A549 (cell line): Measurements from ENCODE around the gene RELN. TPM values are rescaled to one million over a fixed set of nuclear protein-coding genes. Genes with fewer than 3 reads are reported as not detected.

Experiments used
- ATAC-seq, 2 experiments: fragments of 200-7000 bp in 1 of 2; fragments of >200 bp in 1 of 2; cut with Nextera tagmentation in 1 of 2; cut with Tn5 transposase in 1 of 2; 3 replicates each; pipeline versions ENCODE4 v1.8.0 to v1.9.1; 2018 to 2020; ENCODE audit warnings: mild to moderate bottlenecking in 1 of 2, moderate library complexity in 1 of 2
- CTCF ChIA-PET: fragments of 300-600 bp; sonication (Branson Sonifier 250); formaldehyde crosslinking; extraction: SDS; loops from one replicate; lab custom pipeline; 2021; ENCODE audit warnings: antibody characterized with exemption, inconsistent platforms; lab: Yijun Ruan, JAX
- POLR2A ChIA-PET: fragments of 350-600 bp; formaldehyde crosslinking; extraction: SDS; loops from one replicate; lab custom pipeline; 2021; ENCODE audit warnings: antibody characterized with exemption, inconsistent platforms; lab: Yijun Ruan, JAX
- DNase-seq, 2 experiments: peaks; one replicate each; pipeline versions ENCODE4 v3.0.0 to v3.0.0-alpha.2; 2011 to 2016; ENCODE audit warnings: low read depth in 1 of 2, low spot score in 1 of 2
- FAIRE-seq: peaks from 2 replicates; lab custom pipeline; 2011; peaks lifted over from hg19 to GRCh38; lab: Jason Lieb, UNC
- H3K27ac ChIP-seq, 2 experiments: fragments of >200 bp; sonication (Bioruptor Twin); formaldehyde crosslinking; 3 replicates each; pipeline ENCODE4 v1.5.1; 2016 to 2017
- H3K4me1 ChIP-seq: fragments of >200 bp; sonication (Bioruptor Twin); formaldehyde crosslinking; 3 replicates; pipeline ENCODE4 v1.6.1; 2016
- H3K4me2 ChIP-seq: fragments of >200 bp; sonication (Bioruptor Twin); formaldehyde crosslinking; 3 replicates; pipeline ENCODE4 v1.6.1; 2016
- H3K4me3 ChIP-seq: fragments of >200 bp; sonication (Bioruptor Twin); formaldehyde crosslinking; 3 replicates; pipeline ENCODE4 v1.5.1; 2016
- H3K9me3 ChIP-seq: fragments of >200 bp; sonication (Bioruptor Twin); formaldehyde crosslinking; 3 replicates; pipeline ENCODE4 v1.6.1; 2016
- CBX2 ChIP-seq: fragments of 200-600 bp; sonication (generic); IDR thresholded peaks from 2 replicates; pipeline ENCODE4 v1.6.1; 2016; ENCODE audit warnings: low read depth, mild to moderate bottlenecking, borderline replicate concordance
- CEBPB ChIP-seq, 2 experiments: fragments of >200 bp in 1 of 2; sonication (Bioruptor Twin) in 1 of 2; formaldehyde crosslinking in 1 of 2; IDR thresholded peaks; 2 replicates each; pipeline ENCODE4 v1.6.1; 2012 to 2016
- EP300 ChIP-seq, 2 experiments: fragments of >200 bp; sonication (Bioruptor Twin); formaldehyde crosslinking; IDR thresholded peaks; 2 replicates in 1 of 2; 3 replicates in 1 of 2; pipeline ENCODE4 v1.6.1; 2016 to 2017
- HDAC2 ChIP-seq: fragments of 200-600 bp; sonication (generic); IDR thresholded peaks from 2 replicates; pipeline ENCODE4 v1.6.1; 2016
- HOXA7 ChIP-seq: fragments of 250-450 bp; sonication (Bioruptor Pico); IDR thresholded peaks from 2 replicates; pipeline ENCODE4 v1.5.0; 2020; ENCODE audit warnings: mild to moderate bottlenecking, moderate library complexity
- JUNB ChIP-seq: fragments of >200 bp; sonication (Bioruptor Twin); formaldehyde crosslinking; IDR thresholded peaks from 2 replicates; pipeline ENCODE4 v1.6.1; 2016
- POLR2A ChIP-seq: IDR thresholded peaks from 2 replicates; pipeline ENCODE4 v1.6.1; 2012; ENCODE audit warnings: mild to moderate bottlenecking, low read length
- POLR2AphosphoS2 ChIP-seq: conservative IDR thresholded peaks from 2 replicates; pipeline ENCODE4 v1.6.1; 2012; ENCODE audit warnings: low read length, improper control_type of control experiment, inconsistent platforms
- SMC3 ChIP-seq: fragments of >200 bp; sonication (Bioruptor Twin); formaldehyde crosslinking; IDR thresholded peaks from 3 replicates; pipeline ENCODE4 v1.6.1; 2018; ENCODE audit warnings: inconsistent platforms
- TFCP2L1 ChIP-seq: fragments of 250-450 bp; sonication (Bioruptor Pico); IDR thresholded peaks from 2 replicates; pipeline ENCODE4 v1.5.0; 2021; ENCODE audit warnings: mild to moderate bottlenecking
- ZC3H11A ChIP-seq: fragments of 450-650 bp; IDR thresholded peaks from 2 replicates; pipeline ENCODE4 v1.6.1; 2014; ENCODE audit warnings: antibody characterized with exemption, mild to moderate bottlenecking
- ZFP36 ChIP-seq: fragments of 450-650 bp; IDR thresholded peaks from 2 replicates; pipeline ENCODE4 v1.6.1; 2014; ENCODE audit warnings: borderline replicate concordance; ENCODE audit not compliant: partially characterized antibody
- WGBS: methylation state at CpG from one replicate; pipeline ENCODE4 v1.1.6; 2017; ENCODE audit errors: missing lambda C conversion rate; 5-methylcytosine and 5-hydroxymethylcytosine counted together
- polyA plus RNA-seq, 4 experiments: library from polyadenylated mRNA; depleted of rRNA in 3 of 4; stranded (reverse); fragments of >200 nt; fragmentation: RNase III in 1 of 4; extraction: RNeasy Plus Mini Kit Qiagen cat#74134 plus additional on column Dnase treatment in 1 of 4; gene quantifications; 2 replicates in 3 of 4; 3 replicates in 1 of 4; pipeline ENCODE4 v1.2.3, GENCODE V29; 2011 to 2017
- TF ChIP-seq, protein P1 (sequence below): fragments of >200 bp; sonication (Bioruptor Twin); formaldehyde crosslinking; IDR thresholded peaks from 2 replicates; pipeline ENCODE4 v1.6.1; 2016
- TF ChIP-seq, protein P2 (sequence below): fragments of 150-350 bp; IDR thresholded peaks from 2 replicates; pipeline ENCODE4 v1.6.1; 2014; ENCODE audit warnings: low read depth, mild to moderate bottlenecking, low read length
- TF ChIP-seq, protein P3 (sequence below): fragments of 200-600 bp; sonication (generic); IDR thresholded peaks from 2 replicates; pipeline ENCODE4 v1.6.1; 2016; ENCODE audit warnings: antibody characterized with exemption, mild to moderate bottlenecking, moderate library complexity
- TF ChIP-seq, protein P4 (sequence below): fragments of 450-650 bp; IDR thresholded peaks from 2 replicates; pipeline ENCODE4 v1.6.1; 2014; ENCODE audit warnings: antibody characterized with exemption

The RELN gene
- polyA plus RNA-seq, 2 of the 4 experiments (the other 2 are of a cell fraction), result not detected

DNA sequence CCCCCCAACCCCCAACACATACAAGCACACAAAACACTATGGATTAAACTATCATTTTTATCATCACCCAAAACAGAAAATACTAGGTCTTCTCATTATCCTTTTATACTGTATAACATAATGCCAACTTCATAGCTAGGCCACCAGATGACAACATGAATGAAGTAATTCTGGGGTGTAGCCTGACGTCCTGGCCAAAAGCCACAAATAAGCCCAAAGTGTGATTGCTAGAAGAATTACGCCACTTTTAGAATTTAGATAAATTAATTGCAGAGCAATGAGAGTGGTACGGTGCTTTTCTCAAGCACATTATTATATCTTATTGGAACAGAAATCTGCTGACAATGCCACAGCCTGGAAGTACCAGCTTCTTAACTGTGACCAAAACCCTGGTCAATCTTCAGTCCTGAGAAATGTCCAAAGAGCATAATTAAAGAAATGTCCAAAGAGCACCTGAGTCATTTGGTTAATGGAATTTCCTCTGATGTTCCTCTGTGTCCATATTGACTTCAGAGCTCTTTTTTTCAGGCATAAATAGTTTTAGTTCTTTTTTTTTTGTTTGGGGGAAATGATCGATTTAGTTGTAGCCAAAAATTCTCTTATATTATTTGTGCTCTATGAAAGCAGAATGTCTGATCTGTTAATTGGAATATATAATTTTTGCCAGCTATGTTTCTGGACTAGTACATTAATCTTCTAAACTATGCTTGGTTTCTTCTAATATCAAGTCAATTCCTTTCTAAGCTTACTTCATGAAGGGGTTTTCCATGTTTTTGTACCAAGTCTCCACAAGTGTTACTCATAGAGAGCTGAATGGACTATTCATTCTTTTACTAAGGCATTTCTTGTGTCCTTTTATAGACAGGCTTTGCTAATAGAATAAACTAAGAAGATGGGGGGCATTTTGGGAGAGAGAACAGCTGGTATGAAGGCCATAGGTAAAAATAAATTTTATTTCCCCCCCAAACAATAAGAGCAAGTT lies 310.0 kb downstream of the RELN start:
- no peak for FAIRE-seq
- TF ChIP-seq POLR2AphosphoS2, result no peak
- no peak for TF ChIP-seq ZC3H11A
- no peak for TF ChIP-seq TFCP2L1 (CRISPR knock-in tag)
- no peak for TF ChIP-seq POLR2A
- no peak for TF ChIP-seq CBX2
- Histone ChIP-seq H3K4me1 (no peaks in the 10 kb centered on the region), H3K9me3 (no peaks in the 10 kb centered on the region), H3K27ac (no peak overlapping the region), H3K4me2 (no peak overlapping the region), H3K4me3 (no peak overlapping the region)
- CTCF ChIA-PET, result interaction anchor here (1.0 kb wide), 1 partner anchor 155 kb away, joined by 3 read pairs; no protein-coding TSS in a partner anchor
- DNase-seq, result no peak
- POLR2A ChIA-PET, result no interaction called here
- 56% methylated on average over 4 of the region's 4 CpGs for WGBS
- ATAC-seq, result no peak

DNA sequence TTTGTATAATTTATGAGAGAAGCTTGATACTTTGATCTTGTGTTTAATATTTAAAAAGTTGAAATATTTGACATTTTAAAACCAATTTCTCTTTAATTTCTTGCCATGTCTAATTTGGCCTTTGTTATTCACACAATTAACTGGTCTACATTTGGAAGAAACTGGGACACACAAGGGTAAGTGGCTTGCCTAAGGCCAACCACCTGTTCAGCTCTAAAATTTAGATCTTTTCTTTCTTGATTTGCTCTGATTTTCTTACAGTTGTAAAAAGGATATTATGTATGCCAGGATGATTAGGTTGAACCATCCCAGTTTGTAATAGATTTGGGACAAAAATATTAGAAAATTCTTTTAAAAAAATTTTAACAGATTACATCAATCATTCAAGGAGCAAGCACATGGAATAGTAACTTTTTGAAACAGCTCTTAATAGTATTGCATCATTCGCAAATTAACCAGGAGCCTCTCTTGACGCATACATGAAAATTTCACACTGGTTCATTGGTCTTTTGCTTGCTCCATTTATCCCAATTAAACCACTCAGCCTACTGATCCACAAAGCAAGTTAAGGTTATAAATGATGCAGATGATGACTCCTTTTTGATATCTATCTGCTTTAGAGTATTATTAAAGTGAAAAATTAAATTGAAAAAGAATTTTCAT lies 321.0 kb downstream of the RELN start:
- Histone ChIP-seq H3K4me2 (no peak overlapping the region), H3K4me3 (no peak overlapping the region), H3K27ac (no peak overlapping the region), H3K9me3 (no peaks in the 10 kb centered on the region), H3K4me1 (no peaks in the 10 kb centered on the region)
- ATAC-seq (no peak), DNase-seq (no peak), FAIRE-seq (no peak)
- ChIA-PET CTCF (interaction anchor here (0.6 kb wide), 1 partner anchor 62 kb away, joined by 3 read pairs; no protein-coding TSS in a partner anchor), POLR2A (no interaction called here)
- TF ChIP-seq, protein P1, sequence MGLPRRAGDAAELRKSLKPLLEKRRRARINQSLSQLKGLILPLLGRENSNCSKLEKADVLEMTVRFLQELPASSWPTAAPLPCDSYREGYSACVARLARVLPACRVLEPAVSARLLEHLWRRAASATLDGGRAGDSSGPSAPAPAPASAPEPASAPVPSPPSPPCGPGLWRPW, result no peak
- TF ChIP-seq, protein P2, sequence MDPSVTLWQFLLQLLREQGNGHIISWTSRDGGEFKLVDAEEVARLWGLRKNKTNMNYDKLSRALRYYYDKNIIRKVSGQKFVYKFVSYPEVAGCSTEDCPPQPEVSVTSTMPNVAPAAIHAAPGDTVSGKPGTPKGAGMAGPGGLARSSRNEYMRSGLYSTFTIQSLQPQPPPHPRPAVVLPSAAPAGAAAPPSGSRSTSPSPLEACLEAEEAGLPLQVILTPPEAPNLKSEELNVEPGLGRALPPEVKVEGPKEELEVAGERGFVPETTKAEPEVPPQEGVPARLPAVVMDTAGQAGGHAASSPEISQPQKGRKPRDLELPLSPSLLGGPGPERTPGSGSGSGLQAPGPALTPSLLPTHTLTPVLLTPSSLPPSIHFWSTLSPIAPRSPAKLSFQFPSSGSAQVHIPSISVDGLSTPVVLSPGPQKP, result no peak
- TF ChIP-seq ZFP36, result no peak
- TF ChIP-seq, protein P3, sequence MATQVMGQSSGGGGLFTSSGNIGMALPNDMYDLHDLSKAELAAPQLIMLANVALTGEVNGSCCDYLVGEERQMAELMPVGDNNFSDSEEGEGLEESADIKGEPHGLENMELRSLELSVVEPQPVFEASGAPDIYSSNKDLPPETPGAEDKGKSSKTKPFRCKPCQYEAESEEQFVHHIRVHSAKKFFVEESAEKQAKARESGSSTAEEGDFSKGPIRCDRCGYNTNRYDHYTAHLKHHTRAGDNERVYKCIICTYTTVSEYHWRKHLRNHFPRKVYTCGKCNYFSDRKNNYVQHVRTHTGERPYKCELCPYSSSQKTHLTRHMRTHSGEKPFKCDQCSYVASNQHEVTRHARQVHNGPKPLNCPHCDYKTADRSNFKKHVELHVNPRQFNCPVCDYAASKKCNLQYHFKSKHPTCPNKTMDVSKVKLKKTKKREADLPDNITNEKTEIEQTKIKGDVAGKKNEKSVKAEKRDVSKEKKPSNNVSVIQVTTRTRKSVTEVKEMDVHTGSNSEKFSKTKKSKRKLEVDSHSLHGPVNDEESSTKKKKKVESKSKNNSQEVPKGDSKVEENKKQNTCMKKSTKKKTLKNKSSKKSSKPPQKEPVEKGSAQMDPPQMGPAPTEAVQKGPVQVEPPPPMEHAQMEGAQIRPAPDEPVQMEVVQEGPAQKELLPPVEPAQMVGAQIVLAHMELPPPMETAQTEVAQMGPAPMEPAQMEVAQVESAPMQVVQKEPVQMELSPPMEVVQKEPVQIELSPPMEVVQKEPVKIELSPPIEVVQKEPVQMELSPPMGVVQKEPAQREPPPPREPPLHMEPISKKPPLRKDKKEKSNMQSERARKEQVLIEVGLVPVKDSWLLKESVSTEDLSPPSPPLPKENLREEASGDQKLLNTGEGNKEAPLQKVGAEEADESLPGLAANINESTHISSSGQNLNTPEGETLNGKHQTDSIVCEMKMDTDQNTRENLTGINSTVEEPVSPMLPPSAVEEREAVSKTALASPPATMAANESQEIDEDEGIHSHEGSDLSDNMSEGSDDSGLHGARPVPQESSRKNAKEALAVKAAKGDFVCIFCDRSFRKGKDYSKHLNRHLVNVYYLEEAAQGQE, result no peak
- TF ChIP-seq HDAC2, result no peak
- no peak for TF ChIP-seq EP300 (IDR thresholded peaks at IDR 0.05)
- no peak for TF ChIP-seq SMC3
- TF ChIP-seq POLR2AphosphoS2, result no peak
- no peak for TF ChIP-seq CEBPB (IDR thresholded peaks at IDR 0.05)
- no peak for TF ChIP-seq JUNB
- no peak for TF ChIP-seq HOXA7 (CRISPR knock-in tag)
- TF ChIP-seq, protein P4, sequence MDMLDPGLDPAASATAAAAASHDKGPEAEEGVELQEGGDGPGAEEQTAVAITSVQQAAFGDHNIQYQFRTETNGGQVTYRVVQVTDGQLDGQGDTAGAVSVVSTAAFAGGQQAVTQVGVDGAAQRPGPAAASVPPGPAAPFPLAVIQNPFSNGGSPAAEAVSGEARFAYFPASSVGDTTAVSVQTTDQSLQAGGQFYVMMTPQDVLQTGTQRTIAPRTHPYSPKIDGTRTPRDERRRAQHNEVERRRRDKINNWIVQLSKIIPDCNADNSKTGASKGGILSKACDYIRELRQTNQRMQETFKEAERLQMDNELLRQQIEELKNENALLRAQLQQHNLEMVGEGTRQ, result no peak
- WGBS, result 94% methylated on average over 2 of the region's 2 CpGs
